ENCODE measurements around the gene WDR49. TPM values are rescaled to one million over a fixed set of nuclear protein-coding genes. Genes with fewer than 3 reads are reported as not detected.

Gene WDR49
- total RNA-seq, 8 experiments from 2014 or later, result 0.46 to 60.4 (median 1.6) TPM; not detected in 2

Other genes with a start within 250 kb of the WDR49 start
- 1 to 10 TPM in 1 of 8 experiments, under 1 TPM in 5, not detected in 2; 0.18 to 5.3 (median 0.56) TPM for gene SERPINI2, start 179.9 kb downstream of the WDR49 start, total RNA-seq
- 10 to 100 TPM; 28.9 to 77.8 (median 37.5) TPM for gene PDCD10, start 81.0 kb upstream of the WDR49 start, total RNA-seq
- 10 to 100 TPM in 4 of 8 experiments, 1 to 10 TPM in 4; 1.2 to 29.9 (median 10.7) TPM for gene SERPINI1, start 81.8 kb upstream of the WDR49 start, total RNA-seq